Endothelial cell of umbilical vein (primary cell): ENCODE data around the gene SLFN11.

Experiments
- EZH2 ChIP-seq: IDR thresholded peaks from 2 replicates; pipeline ENCODE4 v1.6.1; 2012; ENCODE audit warnings: borderline replicate concordance, low read depth, mild to moderate bottlenecking, moderate library complexity, low read length, inconsistent platforms; ENCODE audit not compliant: severe bottlenecking
- GATA2 ChIP-seq: IDR thresholded peaks from 2 replicates; pipeline ENCODE4 v1.7.0; 2011; ENCODE audit warnings: low read depth, mild to moderate bottlenecking, moderate library complexity, mixed read lengths, low read length; ENCODE audit not compliant: insufficient read length, insufficient read depth
- JUN ChIP-seq: IDR thresholded peaks from 2 replicates; pipeline ENCODE4 v1.6.1; 2011; ENCODE audit warnings: borderline replicate concordance, low read depth; ENCODE audit not compliant: insufficient read length, insufficient read depth
- MAX ChIP-seq: IDR thresholded peaks from 2 replicates; pipeline ENCODE4 v1.6.1; 2011; ENCODE audit not compliant: insufficient read depth, insufficient read length
- MYC ChIP-seq: IDR thresholded peaks from one replicate; pipeline ENCODE4 v1.6.1; 2011; ENCODE audit warnings: mild to moderate bottlenecking, low read depth, low read length
- POLR2A ChIP-seq: IDR thresholded peaks from 2 replicates; pipeline ENCODE4 v1.6.1; 2012; ENCODE audit warnings: low read depth, mild to moderate bottlenecking, control low read depth, low read length
- POLR2AphosphoS5 ChIP-seq: IDR thresholded peaks from 2 replicates; pipeline ENCODE4 v1.6.1; 2012; ENCODE audit warnings: low read depth, mild to moderate bottlenecking, control low read depth, low read length, moderate library complexity; ENCODE audit not compliant: insufficient read depth
- TF ChIP-seq, protein P1 (sequence below), 2 donors: IDR thresholded peaks; 1 replicate in 1 of 2; 2 replicates in 1 of 2; pipeline ENCODE4 v1.5.1; 2011; ENCODE audit warnings: low read length in 2 of 2, mild to moderate bottlenecking in 2 of 2, moderate library complexity in 2 of 2, control low read depth in 1 of 2, inconsistent platforms in 1 of 2, low read depth in 1 of 2; ENCODE audit not compliant: insufficient read depth in 1 of 2; ENCODE audit errors: extremely low read depth in 1 of 2

- TF ChIP-seq, protein P1, sequence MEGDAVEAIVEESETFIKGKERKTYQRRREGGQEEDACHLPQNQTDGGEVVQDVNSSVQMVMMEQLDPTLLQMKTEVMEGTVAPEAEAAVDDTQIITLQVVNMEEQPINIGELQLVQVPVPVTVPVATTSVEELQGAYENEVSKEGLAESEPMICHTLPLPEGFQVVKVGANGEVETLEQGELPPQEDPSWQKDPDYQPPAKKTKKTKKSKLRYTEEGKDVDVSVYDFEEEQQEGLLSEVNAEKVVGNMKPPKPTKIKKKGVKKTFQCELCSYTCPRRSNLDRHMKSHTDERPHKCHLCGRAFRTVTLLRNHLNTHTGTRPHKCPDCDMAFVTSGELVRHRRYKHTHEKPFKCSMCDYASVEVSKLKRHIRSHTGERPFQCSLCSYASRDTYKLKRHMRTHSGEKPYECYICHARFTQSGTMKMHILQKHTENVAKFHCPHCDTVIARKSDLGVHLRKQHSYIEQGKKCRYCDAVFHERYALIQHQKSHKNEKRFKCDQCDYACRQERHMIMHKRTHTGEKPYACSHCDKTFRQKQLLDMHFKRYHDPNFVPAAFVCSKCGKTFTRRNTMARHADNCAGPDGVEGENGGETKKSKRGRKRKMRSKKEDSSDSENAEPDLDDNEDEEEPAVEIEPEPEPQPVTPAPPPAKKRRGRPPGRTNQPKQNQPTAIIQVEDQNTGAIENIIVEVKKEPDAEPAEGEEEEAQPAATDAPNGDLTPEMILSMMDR (IDR thresholded peaks at IDR 0.05; ENCODE audit: extremely low read depth in 1 of 2, insufficient read depth in 1 of 2, low read depth in 1 of 2, low read length in 2 of 2): no peak
- no peak for TF ChIP-seq POLR2AphosphoS5
- no peak for TF ChIP-seq POLR2A
- TF ChIP-seq JUN: no peak
- TF ChIP-seq EZH2: no peak
- no peak for TF ChIP-seq MAX
- no peak for TF ChIP-seq MYC
- TF ChIP-seq GATA2: no peak
These were observed 2.8 kb upstream of the SLFN11 start for GRCh38 chr17:35376245-35376644.
